IPS-NIHi7 (cell line): ENCODE data around the gene MZT2B.
"Not testable (repeated sequence)": the region's sequence is repeated elsewhere in the genome, so short reads cannot be mapped to it uniquely, and the experiment has no call there.

Experiments used
- DNase-seq: peaks from one replicate; pipeline ENCODE4 v3.0.0; 2012; ENCODE audit warnings: mixed read lengths; ENCODE audit errors: extremely low spot score

Gene MZT2B

GRCh38 chr2:130152816-130153595 lies 29.1 kb upstream of the MZT2B start:
- DNase-seq, result no peak

GRCh38 chr2:130153721-130154422 lies 28.2 kb upstream of the MZT2B start:
- not testable (repeated sequence) for DNase-seq

GRCh38 chr2:130154423-130154770 lies 27.7 kb upstream of the MZT2B start:
- not testable (repeated sequence) for DNase-seq

- DNase-seq, result no peak
Observed at GRCh38 chr2:130154773-130155765, 27.0 kb upstream of the MZT2B start.

- peak; percentile 45 for DNase-seq
Observed at GRCh38 chr2:130155956-130156623, 26.0 kb upstream of the MZT2B start.

- no peak for DNase-seq
Observed at GRCh38 chr2:130156624-130157004, 25.4 kb upstream of the MZT2B start.

GRCh38 chr2:130157354-130157753 lies 24.7 kb upstream of the MZT2B start:
- not testable (repeated sequence) for DNase-seq

GRCh38 chr2:130157825-130158514 lies 24.1 kb upstream of the MZT2B start:
- DNase-seq, result not testable (repeated sequence)

- no peak for DNase-seq
Observed at GRCh38 chr2:130158631-130159030, 23.4 kb upstream of the MZT2B start.

- DNase-seq, result not testable (repeated sequence)
Observed at GRCh38 chr2:130159376-130159775, 22.7 kb upstream of the MZT2B start.

- no peak for DNase-seq
Observed at GRCh38 chr2:130160131-130160530, 21.9 kb upstream of the MZT2B start.

- DNase-seq, result peak; percentile 18
Observed at GRCh38 chr2:130160838-130161705, 21.0 kb upstream of the MZT2B start.

GRCh38 chr2:130162486-130162885 lies 19.6 kb upstream of the MZT2B start:
- DNase-seq, result not testable (repeated sequence)

GRCh38 chr2:130162968-130163367 lies 19.1 kb upstream of the MZT2B start:
- DNase-seq, result no peak

GRCh38 chr2:130165293-130166016 lies 16.6 kb upstream of the MZT2B start:
- DNase-seq, result no peak

- DNase-seq, result not testable (repeated sequence)
Observed at GRCh38 chr2:130166611-130167010, 15.5 kb upstream of the MZT2B start.

- DNase-seq, result not testable (repeated sequence)
Observed at GRCh38 chr2:130169163-130169562, 12.9 kb upstream of the MZT2B start.

GRCh38 chr2:130169896-130170295 lies 12.2 kb upstream of the MZT2B start:
- no peak for DNase-seq

GRCh38 chr2:130174866-130175265 lies 7.2 kb upstream of the MZT2B start:
- DNase-seq, result not testable (repeated sequence)
